ENCODE measurements around the gene ALK.

- TF ChIP-seq BHLHE40 (IDR thresholded peaks at IDR 0.05; ENCODE audit: borderline replicate concordance in 1 of 2, low read depth in 2 of 2, low read length in 1 of 2), result no peak
- no peak for TF ChIP-seq NRF1 (conservative IDR thresholded peaks at IDR 0.05; ENCODE audit: low read depth, low read length)
- no peak for TF ChIP-seq ZNF24 (IDR thresholded peaks at IDR 0.05)
- TF ChIP-seq ZBTB11 (CRISPR knock-in tag; IDR thresholded peaks at IDR 0.05), result no peak
- TF ChIP-seq POLR2AphosphoS5 (IDR thresholded peaks at IDR 0.05; ENCODE audit: low read length), result no peak
- TF ChIP-seq EZH2 (IDR thresholded peaks at IDR 0.05; ENCODE audit: borderline replicate concordance, control insufficient read depth, low read depth, low read length), result no peak
- TF ChIP-seq SP1 (IDR thresholded peaks at IDR 0.05; ENCODE audit: low read depth, low read length), result no peak
- TF ChIP-seq CTCF (IDR thresholded peaks at IDR 0.05 in 2 of 3, conservative IDR thresholded peaks at IDR 0.05 in 1 of 3; ENCODE audit: control insufficient read depth in 2 of 3, extremely low read depth in 1 of 3, insufficient read depth in 1 of 3, low read depth in 3 of 3, low read length in 3 of 3), result no peak
- TF ChIP-seq EP300 (IDR thresholded peaks at IDR 0.05; ENCODE audit: borderline replicate concordance in 1 of 2, control insufficient read depth in 1 of 2, low read depth in 2 of 2, low read length in 2 of 2), result no peak
- no peak for TF ChIP-seq TCF3 (IDR thresholded peaks at IDR 0.05; ENCODE audit: borderline replicate concordance, insufficient read depth, low read depth, low read length)
- TF ChIP-seq TAF1 (IDR thresholded peaks at IDR 0.05; ENCODE audit: borderline replicate concordance, low read depth, low read length), result no peak
- no peak for TF ChIP-seq CREB1 (IDR thresholded peaks at IDR 0.05; ENCODE audit: low read depth)
Observed at GRCh38 chr2:29370581-29371125, 550.7 kb downstream of the ALK start.

Measured in GM12878 (cell line).